Activated CD4-positive, alpha-beta T cell treated with anti-CD3 and anti-CD28 coated beads for 36 hours (primary cell): ENCODE results near the gene WNT16. TPM values are rescaled to one million over a fixed set of nuclear protein-coding genes. Genes with fewer than 3 reads are reported as not detected.

ENCODE experiments used
- ATAC-seq: fragments of 200-7000 bp; cut with Tn5 transposase; one replicate; pipeline ENCODE4 v1.10.0; 2021; ENCODE audit warnings: mild to moderate bottlenecking, moderate library complexity
- CTCF ChIA-PET: fragments of 350-600 bp; sonication (Branson Sonifier 250); formaldehyde crosslinking; loops from one replicate; lab custom pipeline; 2021; ENCODE audit warnings: antibody characterized with exemption; lab: Charles Lee
- POLR2A ChIA-PET: fragments of 350-600 bp; sonication (Branson Sonifier 250); formaldehyde crosslinking; loops from one replicate; lab custom pipeline; 2021; ENCODE audit warnings: antibody characterized with exemption, inconsistent platforms; lab: Charles Lee
- DNase-seq: peaks from one replicate; pipeline ENCODE4 v3.0.0-alpha.2; 2020
- H3K27ac Mint-ChIP-seq: one replicate; pipeline ENCODE4 v1.8.0; 2021; ENCODE audit warnings: mixed read lengths
- H3K27me3 Mint-ChIP-seq: one replicate; pipeline ENCODE4 v1.8.0; 2021; ENCODE audit warnings: mixed read lengths
- H3K36me3 Mint-ChIP-seq: one replicate; pipeline ENCODE4 v1.8.0; 2021; ENCODE audit warnings: low read depth, mixed read lengths
- H3K4me1 Mint-ChIP-seq: one replicate; pipeline ENCODE4 v1.8.0; 2021; ENCODE audit warnings: mixed read lengths
- H3K4me3 Mint-ChIP-seq: one replicate; pipeline ENCODE4 v1.8.0; 2021; ENCODE audit warnings: mild to moderate bottlenecking, moderate library complexity, mixed read lengths
- H3K9me3 Mint-ChIP-seq: one replicate; pipeline ENCODE4 v1.8.0; 2021; ENCODE audit warnings: low read depth, mixed read lengths
- intact Hi-C, 2 experiments: fragments of 100-400 bp; cut with DNase I in 1 of 2; cut with micrococcal nuclease in 1 of 2; formaldehyde crosslinking; loops; one replicate each; pipeline versions ENCODE4 v1.14.2 to v1.15.1; 2022 to 2024; cut with DNase I, micrococcal nuclease
- total RNA-seq, 2 experiments: library from RNA; stranded (reverse); gene quantifications; one replicate each; pipeline ENCODE4 v1.2.3, GENCODE V29; 2021

WNT16 gene
- total RNA-seq, 2 experiments from 2014 or later, result not detected

DNA sequence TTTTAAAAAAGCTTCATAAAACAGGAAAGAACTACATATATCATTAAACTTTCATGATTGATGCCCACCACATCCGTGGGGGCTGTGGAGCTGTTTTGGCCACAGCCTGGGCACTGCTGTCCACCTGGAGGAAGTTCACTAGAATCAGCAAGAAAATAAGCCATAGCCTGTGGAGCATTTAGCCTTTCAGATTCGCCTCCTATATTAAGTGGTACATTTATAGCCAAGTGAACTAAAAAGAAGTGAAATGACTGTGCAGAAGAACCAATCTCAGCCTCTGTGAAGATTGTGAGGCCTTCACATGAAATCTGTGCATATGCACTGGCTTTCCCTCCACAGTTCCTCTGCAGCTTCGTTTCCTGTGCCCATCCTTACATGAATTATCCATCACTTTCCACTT is 23.5 kb downstream of the WNT16 start:
- Mint-ChIP-seq H3K36me3 (peaks cover 19% of the 10 kb centered on the region), H3K27ac (no peak overlapping the region), H3K4me3 (no peak overlapping the region), H3K9me3 (no peaks in the 10 kb centered on the region), H3K4me1 (no peaks in the 10 kb centered on the region), H3K27me3 (no peaks in the 10 kb centered on the region)
- POLR2A ChIA-PET, result no interaction called here
- CTCF ChIA-PET, result interaction anchor here (0.7 to 2.1 kb wide), 6 partner anchors 15 to 193 kb away, joined by 3 to 8 read pairs (median 3); no protein-coding TSS in a partner anchor
- no peak for ATAC-seq
- DNase-seq, result no peak
- intact Hi-C loops, result no loop called here

DNA sequence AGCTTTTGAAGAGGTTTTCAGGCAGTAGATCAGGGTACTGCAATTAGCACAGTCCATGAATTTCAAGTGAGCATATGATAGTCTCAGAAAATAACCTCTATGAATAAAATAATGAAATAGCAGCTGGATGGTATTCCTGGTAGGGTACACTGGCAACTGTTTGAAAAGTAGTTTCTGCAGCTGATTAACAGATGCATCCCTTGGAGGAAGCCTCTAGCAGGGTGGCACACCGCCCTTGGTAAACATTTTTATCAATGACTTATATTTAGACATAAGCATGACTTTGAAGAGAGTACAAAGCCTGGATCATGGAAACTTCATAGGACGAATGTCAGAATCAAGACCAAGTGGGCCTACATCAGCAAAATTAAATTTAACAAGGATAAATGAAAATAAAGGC is 26.8 kb downstream of the WNT16 start:
- H3K36me3 Mint-ChIP-seq, result peaks cover 21% of the 10 kb centered on the region
- ChIA-PET POLR2A (no interaction called here), CTCF (no interaction called here)
- DNase-seq (no peak), ATAC-seq (no peak)
- H3K9me3 Mint-ChIP-seq, result no peaks in the 10 kb centered on the region
- H3K4me3 Mint-ChIP-seq, result no peak overlapping the region
- no peak overlapping the region for H3K27ac Mint-ChIP-seq
- no peaks in the 10 kb centered on the region for H3K27me3 Mint-ChIP-seq
- no peaks in the 10 kb centered on the region for H3K4me1 Mint-ChIP-seq
- intact Hi-C loops, result no loop called here

DNA sequence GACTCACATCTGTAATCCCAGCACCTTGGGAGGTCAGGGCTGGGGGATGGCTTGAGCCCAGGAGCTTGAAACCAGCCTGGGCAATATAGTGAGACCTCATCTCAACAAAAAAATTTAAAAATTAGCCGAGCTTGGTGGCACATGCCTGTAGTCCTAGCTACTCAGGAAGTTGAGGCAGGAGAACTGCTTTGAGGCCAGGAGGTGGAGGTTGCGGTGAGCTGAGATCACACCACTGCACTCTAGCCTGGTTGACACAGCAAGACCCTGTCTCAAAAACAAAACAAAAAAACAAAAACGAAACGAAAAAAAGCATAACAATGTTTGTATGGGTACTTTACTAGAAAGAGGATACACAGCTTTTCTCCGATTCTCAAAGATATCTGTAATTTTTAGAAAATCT is 31.8 kb downstream of the WNT16 start:
- Mint-ChIP-seq H3K4me3 (no peak overlapping the region), H3K4me1 (no peaks in the 10 kb centered on the region), H3K9me3 (no peaks in the 10 kb centered on the region), H3K36me3 (peaks cover 24% of the 10 kb centered on the region), H3K27ac (no peak overlapping the region), H3K27me3 (no peaks in the 10 kb centered on the region)
- intact Hi-C loops, result no loop called here
- ATAC-seq (no peak), DNase-seq (no peak)
- CTCF ChIA-PET, result interaction anchor here (1.0 kb wide), 2 partner anchors 187 to 633 kb away, joined by 3 read pairs; no protein-coding TSS in a partner anchor
- POLR2A ChIA-PET, result no interaction called here

DNA sequence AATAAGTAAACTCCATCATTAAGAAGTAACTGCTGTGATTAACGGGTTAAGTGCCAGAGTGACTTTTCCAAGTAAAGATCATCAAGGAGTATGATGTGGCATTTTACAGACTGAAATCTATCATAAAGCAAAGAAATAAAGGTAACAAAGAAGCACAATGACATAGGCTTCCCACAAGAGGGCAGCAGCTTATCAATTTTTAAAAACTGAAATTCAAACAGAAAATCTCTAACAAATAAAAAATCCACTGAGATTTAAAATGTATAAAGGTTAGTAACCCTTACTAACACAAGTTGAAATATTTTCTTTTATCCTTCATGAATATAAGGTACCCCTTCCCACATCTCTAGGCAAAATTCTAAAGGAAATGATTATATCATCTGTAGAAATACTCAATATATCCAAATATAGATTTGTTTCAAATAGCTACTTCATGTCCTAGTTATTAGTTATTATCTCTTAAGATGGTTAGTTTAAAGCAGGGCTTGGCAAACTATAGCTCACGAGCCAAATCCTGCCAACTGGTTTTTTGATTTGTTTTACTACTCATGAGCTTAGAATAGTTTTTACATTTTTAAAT is 38.1 kb downstream of the WNT16 start:
- ATAC-seq, result no peak
- DNase-seq, result peak; percentile 31

DNA sequence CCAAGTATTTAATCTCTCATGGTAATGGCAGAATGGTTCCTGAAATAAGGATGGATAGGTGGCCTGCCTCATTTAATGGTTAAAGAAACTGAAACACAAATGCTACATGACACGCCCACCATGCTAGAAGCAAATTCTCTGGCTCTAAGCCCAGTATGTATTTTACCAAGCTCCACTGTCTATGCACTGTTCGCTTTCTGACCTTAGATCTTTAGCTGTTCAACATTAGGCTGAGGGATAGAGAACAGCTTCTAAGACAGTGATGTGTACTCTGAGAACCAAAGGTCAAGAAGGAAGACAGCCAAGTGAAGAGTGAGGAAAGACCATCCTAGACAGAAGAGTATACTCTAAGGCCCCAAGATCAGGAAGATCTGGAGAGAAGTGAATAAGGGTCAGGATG is 40.7 kb downstream of the WNT16 start:
- ChIA-PET CTCF (interaction anchor here (0.6 to 4.7 kb wide), 4 partner anchors 13 to 306 kb away, joined by 3 to 86 read pairs (median 4); no protein-coding TSS in a partner anchor), POLR2A (no interaction called here)
- H3K4me3 Mint-ChIP-seq, result no peak overlapping the region
- DNase-seq (no peak), ATAC-seq (no peak)
- no peaks in the 10 kb centered on the region for H3K27me3 Mint-ChIP-seq
- H3K4me1 Mint-ChIP-seq, result peaks cover 20% of the 10 kb centered on the region
- H3K27ac Mint-ChIP-seq, result peak overlapping the region; percentile 4
- no peaks in the 10 kb centered on the region for H3K9me3 Mint-ChIP-seq
- intact Hi-C loops, result no loop called here
- H3K36me3 Mint-ChIP-seq, result peaks cover 18% of the 10 kb centered on the region

More for the DNA sequence above, 38.1 kb downstream of the WNT16 start:
- intact Hi-C loops, result loop anchor here (1.0 to 2.0 kb wide), 5 partner anchors 29 to 628 kb away; partner anchors contain the start of gene FAM3C (in 1 of the 2)
- Mint-ChIP-seq H3K36me3 (peaks cover 24% of the 10 kb centered on the region), H3K4me3 (no peak overlapping the region), H3K27ac (no peak overlapping the region), H3K27me3 (no peaks in the 10 kb centered on the region), H3K9me3 (no peaks in the 10 kb centered on the region), H3K4me1 (peaks cover 10% of the 10 kb centered on the region)
- POLR2A ChIA-PET, result no interaction called here
- CTCF ChIA-PET, result interaction anchor here (0.5 to 4.7 kb wide), 33 partner anchors 9 to 627 kb away, joined by 3 to 86 read pairs (median 4); partner anchors contain the start of gene FAM3C

DNA sequence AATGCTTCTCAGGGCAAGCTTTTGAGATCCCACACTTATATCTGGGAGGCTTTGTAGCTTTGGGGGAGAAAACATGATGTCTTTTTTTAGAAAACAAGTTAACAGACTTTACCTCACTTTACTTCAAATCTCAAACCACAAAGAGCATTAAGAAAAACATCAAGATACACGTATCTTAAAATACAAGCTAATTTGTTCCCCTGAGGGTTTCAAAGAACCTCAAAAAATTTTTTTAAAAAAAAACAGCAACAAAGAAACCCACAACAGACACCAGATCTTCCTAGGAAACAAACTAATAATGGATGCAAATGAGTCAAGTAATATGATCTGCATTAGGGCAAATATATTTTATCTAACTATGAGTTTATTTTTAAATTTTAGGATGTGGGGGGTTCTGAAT is 42.6 kb downstream of the WNT16 start:
- H3K4me3 Mint-ChIP-seq, result no peak overlapping the region
- H3K36me3 Mint-ChIP-seq, result peaks cover 16% of the 10 kb centered on the region

DNA sequence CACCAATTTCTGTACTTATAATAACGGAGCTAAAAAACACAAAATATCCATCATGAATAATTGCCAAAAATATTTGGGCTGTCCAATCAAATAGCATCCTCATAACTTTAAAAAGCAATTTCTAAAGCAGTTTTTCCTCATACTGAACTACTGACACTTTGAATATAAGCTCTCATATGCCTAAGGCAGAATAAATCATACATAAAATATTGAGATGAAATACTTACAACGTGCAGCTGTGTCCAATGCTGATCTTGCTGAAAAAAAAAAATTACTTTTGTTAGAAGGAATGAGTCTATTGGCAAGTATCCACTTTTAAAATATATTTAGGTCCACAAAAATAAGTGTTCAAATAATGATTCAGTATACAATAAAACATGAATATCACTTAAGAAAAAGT is 43.1 kb downstream of the WNT16 start:
- peaks cover 16% of the 10 kb centered on the region for H3K36me3 Mint-ChIP-seq
- H3K4me3 Mint-ChIP-seq, result no peak overlapping the region
- ChIA-PET POLR2A (no interaction called here), CTCF (no interaction called here)
- no peak for ATAC-seq
- H3K27me3 Mint-ChIP-seq, result no peaks in the 10 kb centered on the region
- H3K4me1 Mint-ChIP-seq, result peaks cover 20% of the 10 kb centered on the region
- H3K9me3 Mint-ChIP-seq, result no peaks in the 10 kb centered on the region
- H3K27ac Mint-ChIP-seq, result no peak overlapping the region
- intact Hi-C loops, result no loop called here
- DNase-seq, result no peak

More for the DNA sequence above, 42.6 kb downstream of the WNT16 start:
- DNase-seq, result no peak
- Mint-ChIP-seq H3K27me3 (no peaks in the 10 kb centered on the region), H3K9me3 (no peaks in the 10 kb centered on the region), H3K27ac (peak overlapping the region; percentile 13), H3K4me1 (peaks cover 20% of the 10 kb centered on the region)
- ATAC-seq, result no peak
- POLR2A ChIA-PET, result no interaction called here
- CTCF ChIA-PET, result no interaction called here
- intact Hi-C loops, result no loop called here

DNA sequence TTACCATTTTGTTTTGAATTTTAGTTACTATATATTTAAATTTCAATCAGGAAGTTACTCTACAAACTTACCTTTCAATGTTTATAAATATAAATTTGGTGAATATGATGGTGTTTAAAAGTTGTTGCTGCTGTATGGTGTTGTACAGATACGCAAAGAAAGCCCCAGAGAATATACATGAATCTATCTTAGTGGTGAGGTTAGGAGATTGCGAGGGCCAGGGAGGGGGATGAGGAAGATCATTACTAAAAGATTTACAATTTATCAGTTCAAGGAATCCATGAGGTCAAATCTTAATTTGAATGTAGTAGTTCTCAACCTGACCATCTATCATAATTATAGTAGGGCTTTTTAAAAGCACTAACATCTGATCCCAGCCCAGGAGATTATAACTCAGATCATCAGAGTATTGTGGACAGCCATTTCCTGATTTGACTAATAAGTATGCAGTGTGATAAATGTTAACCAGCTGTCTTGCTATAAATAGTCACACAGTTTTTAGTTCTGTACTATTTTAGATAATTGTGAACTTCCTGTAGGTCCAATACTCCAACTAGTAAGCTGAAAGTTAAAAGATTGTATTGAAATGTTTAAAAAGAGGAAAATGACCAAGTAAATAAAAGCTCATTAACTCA is 43.7 kb downstream of the WNT16 start:
- intact Hi-C loops, result no loop called here
- Mint-ChIP-seq H3K27ac (peak overlapping the region; percentile 48), H3K36me3 (peaks cover 15% of the 10 kb centered on the region), H3K4me3 (no peak overlapping the region), H3K9me3 (no peaks in the 10 kb centered on the region), H3K4me1 (peaks cover 20% of the 10 kb centered on the region), H3K27me3 (no peaks in the 10 kb centered on the region)
- ChIA-PET POLR2A (no interaction called here), CTCF (interaction anchor here (1.0 to 1.7 kb wide), 7 partner anchors 10 to 622 kb away, joined by 3 to 9 read pairs (median 5); no protein-coding TSS in a partner anchor)
- ATAC-seq, result peak; percentile 65
- no peak for DNase-seq

DNA sequence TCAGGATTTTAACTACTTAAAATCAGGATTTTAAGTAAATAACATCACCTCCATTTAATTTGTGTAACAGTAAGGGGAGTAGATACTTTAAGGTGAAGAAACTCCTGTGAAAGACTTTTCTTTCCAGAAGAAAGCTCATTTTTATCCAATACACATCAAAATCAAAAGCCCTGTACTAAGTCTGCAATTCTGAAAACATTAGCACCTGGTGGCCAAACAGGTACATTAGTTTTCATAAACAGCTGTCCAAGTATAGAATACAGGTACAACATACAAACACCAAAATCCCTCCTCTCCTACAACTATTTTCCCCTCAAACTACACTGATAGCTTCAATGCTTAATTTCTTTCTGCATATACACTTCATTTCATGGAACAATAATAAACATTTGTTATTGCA is 44.4 kb downstream of the WNT16 start:
- Mint-ChIP-seq H3K9me3 (no peaks in the 10 kb centered on the region), H3K27me3 (no peaks in the 10 kb centered on the region), H3K4me3 (no peak overlapping the region), H3K36me3 (peaks cover 17% of the 10 kb centered on the region), H3K27ac (peak overlapping the region; percentile 45), H3K4me1 (peaks cover 20% of the 10 kb centered on the region)
- ChIA-PET CTCF (interaction anchor here (0.8 to 2.8 kb wide), 10 partner anchors 10 to 622 kb away, joined by 3 to 17 read pairs (median 5); partner anchors contain the start of gene FAM3C), POLR2A (no interaction called here)
- DNase-seq, result no peak
- intact Hi-C loops, result no loop called here
- no peak for ATAC-seq

DNA sequence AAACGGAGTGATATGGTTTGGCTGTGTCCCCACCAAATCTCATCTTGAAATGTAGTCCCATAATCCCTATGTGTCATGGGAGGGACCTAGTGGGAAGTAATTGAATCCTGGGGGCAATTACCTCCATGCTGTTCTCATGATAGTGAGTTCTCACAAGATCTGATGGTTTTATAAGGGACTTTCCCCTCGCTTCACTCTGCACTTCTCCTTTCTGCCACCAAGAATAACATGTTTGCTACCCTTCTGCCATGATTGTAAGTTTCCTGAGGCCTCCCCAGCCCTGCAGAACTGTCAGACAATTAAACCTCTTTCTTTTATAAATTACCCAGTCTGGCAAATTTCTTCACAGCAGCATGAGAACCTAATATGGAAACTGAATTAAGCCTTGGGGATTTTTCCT is 48.2 kb downstream of the WNT16 start:
- H3K27me3 Mint-ChIP-seq, result no peaks in the 10 kb centered on the region
- ATAC-seq (no peak), DNase-seq (no peak)
- H3K27ac Mint-ChIP-seq, result no peak overlapping the region
- H3K4me1 Mint-ChIP-seq, result peaks cover 21% of the 10 kb centered on the region
- no peaks in the 10 kb centered on the region for H3K9me3 Mint-ChIP-seq
- ChIA-PET CTCF (no interaction called here), POLR2A (no interaction called here)
- intact Hi-C loops, result no loop called here
- H3K4me3 Mint-ChIP-seq, result no peak overlapping the region
- peaks cover 18% of the 10 kb centered on the region for H3K36me3 Mint-ChIP-seq

DNA sequence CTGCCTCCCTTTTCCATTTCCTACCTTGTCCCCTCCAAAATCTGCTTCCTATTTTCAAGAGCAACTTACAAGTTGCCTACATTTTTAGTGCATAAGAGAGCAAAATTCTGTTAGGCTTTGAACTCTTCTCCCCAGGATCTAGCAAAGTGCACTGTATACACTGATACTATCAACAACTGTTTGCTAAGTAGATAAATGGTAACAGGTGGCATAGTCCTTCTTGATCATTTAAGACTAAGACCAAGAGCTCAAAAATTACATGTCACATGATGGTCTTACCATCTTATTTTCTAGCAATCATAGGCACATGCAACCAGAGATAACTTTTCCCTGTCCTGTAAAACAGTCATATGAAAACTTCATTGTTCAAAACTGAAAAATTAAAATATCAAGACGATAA is 51.1 kb downstream of the WNT16 start:
- DNase-seq (no peak), ATAC-seq (no peak)
- ChIA-PET CTCF (interaction anchor here (0.5 to 7.7 kb wide), 5 partner anchors 8 to 151 kb away, joined by 3 to 32 read pairs (median 6); partner anchors contain the start of gene FAM3C), POLR2A (no interaction called here)
- no peak overlapping the region for H3K27ac Mint-ChIP-seq
- peaks cover 14% of the 10 kb centered on the region for H3K36me3 Mint-ChIP-seq
- H3K4me1 Mint-ChIP-seq, result peaks cover 33% of the 10 kb centered on the region
- intact Hi-C loops, result loop anchor here in 1 of 2 experiments (2.0 kb wide), 1 partner anchor 15 kb away; no protein-coding TSS in a partner anchor
- no peaks in the 10 kb centered on the region for H3K9me3 Mint-ChIP-seq
- no peak overlapping the region for H3K4me3 Mint-ChIP-seq
- no peaks in the 10 kb centered on the region for H3K27me3 Mint-ChIP-seq
